ENCODE measurements around the gene ACOT6. TPM values are rescaled to one million over a fixed set of nuclear protein-coding genes. Genes with fewer than 3 reads are reported as not detected.

ACOT6 gene
- total RNA-seq, 1 experiment from 2014 or later: not detected

DNA sequence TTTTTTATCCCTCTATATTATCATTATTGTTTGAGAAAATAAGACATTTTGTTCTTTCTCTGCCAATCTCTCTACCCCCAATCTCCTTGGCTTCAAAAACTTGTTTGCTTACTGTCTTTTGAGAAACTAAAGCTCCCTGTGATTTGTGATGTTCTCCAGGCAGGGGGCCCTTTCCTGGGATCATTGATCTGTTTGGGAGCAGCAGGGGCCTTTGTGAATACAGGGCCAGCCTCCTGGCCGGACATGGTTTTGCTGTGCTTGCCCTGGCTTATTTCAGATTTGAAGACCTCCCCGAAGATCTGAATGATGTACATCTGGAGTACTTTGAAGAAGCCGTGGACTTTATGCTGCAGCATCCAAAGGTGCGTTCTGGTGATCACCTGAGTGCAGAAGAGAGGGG is 4.5 kb downstream of the ACOT6 start:
- CTCF ChIA-PET: no interaction called here
- POLR2A ChIA-PET (ENCODE audit: low non-redundant PET): no interaction called here
- Histone ChIP-seq H3K36me3 (ENCODE audit: insufficient read depth, low read length, poor library complexity, severe bottlenecking) (no peaks in the 10 kb centered on the region), H3K9me3 (ENCODE audit: low read depth, low read length, poor library complexity, severe bottlenecking) (no peaks in the 10 kb centered on the region), H3K27me3 (replicated peaks; ENCODE audit: insufficient read depth, low read depth, low read length, poor library complexity) (no peaks in the 10 kb centered on the region), H3K27ac (ENCODE audit: low read depth, low read length, poor library complexity, severe bottlenecking) (no peak overlapping the region), H3K4me3 (ENCODE audit: low read depth, low read length, poor library complexity, severe bottlenecking) (no peak overlapping the region), H3K4me1 (ENCODE audit: insufficient read depth, low read length, poor library complexity, severe bottlenecking) (no peaks in the 10 kb centered on the region)
- TF ChIP-seq EZH2 (IDR thresholded peaks at IDR 0.05; ENCODE audit: borderline replicate concordance, low read depth, low read length, poor library complexity, severe bottlenecking): no peak
- TF ChIP-seq, protein P1, sequence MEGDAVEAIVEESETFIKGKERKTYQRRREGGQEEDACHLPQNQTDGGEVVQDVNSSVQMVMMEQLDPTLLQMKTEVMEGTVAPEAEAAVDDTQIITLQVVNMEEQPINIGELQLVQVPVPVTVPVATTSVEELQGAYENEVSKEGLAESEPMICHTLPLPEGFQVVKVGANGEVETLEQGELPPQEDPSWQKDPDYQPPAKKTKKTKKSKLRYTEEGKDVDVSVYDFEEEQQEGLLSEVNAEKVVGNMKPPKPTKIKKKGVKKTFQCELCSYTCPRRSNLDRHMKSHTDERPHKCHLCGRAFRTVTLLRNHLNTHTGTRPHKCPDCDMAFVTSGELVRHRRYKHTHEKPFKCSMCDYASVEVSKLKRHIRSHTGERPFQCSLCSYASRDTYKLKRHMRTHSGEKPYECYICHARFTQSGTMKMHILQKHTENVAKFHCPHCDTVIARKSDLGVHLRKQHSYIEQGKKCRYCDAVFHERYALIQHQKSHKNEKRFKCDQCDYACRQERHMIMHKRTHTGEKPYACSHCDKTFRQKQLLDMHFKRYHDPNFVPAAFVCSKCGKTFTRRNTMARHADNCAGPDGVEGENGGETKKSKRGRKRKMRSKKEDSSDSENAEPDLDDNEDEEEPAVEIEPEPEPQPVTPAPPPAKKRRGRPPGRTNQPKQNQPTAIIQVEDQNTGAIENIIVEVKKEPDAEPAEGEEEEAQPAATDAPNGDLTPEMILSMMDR (conservative IDR thresholded peaks at IDR 0.05; ENCODE audit: low read depth, low read length): no peak
- DNase-seq (ENCODE audit: low spot score): no peak
- no TSS peak for BruUV-seq (replicated peaks)
- intact Hi-C loops (cut with micrococcal nuclease; ENCODE audit: unreplicated experiment): no loop called here

DNA sequence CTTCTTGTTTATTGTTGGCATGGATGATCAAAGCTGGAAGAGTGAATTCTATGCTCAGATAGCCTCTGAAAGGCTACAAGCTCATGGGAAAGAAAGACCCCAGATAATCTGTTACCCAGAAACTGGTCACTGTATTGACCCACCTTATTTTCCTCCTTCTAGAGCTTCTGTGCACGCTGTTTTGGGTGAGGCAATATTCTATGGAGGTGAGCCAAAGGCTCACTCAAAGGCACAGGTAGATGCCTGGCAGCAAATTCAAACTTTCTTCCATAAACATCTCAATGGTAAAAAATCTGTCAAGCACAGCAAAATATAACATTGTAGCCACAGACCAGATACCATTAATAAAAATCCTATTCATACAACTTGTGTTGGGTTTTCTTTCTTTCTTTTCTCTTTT is 7.2 kb downstream of the ACOT6 start:
- CTCF ChIA-PET: no interaction called here
- Histone ChIP-seq H3K9me3 (ENCODE audit: low read depth, low read length, poor library complexity, severe bottlenecking) (no peaks in the 10 kb centered on the region), H3K27me3 (replicated peaks; ENCODE audit: insufficient read depth, low read depth, low read length, poor library complexity) (no peaks in the 10 kb centered on the region), H3K4me1 (ENCODE audit: insufficient read depth, low read length, poor library complexity, severe bottlenecking) (no peaks in the 10 kb centered on the region), H3K27ac (ENCODE audit: low read depth, low read length, poor library complexity, severe bottlenecking) (no peak overlapping the region), H3K36me3 (ENCODE audit: insufficient read depth, low read length, poor library complexity, severe bottlenecking) (no peaks in the 10 kb centered on the region), H3K4me3 (ENCODE audit: low read depth, low read length, poor library complexity, severe bottlenecking) (no peak overlapping the region)
- no peak for DNase-seq (ENCODE audit: low spot score)
- TF ChIP-seq, protein P1 (conservative IDR thresholded peaks at IDR 0.05; ENCODE audit: low read depth, low read length): no peak
- TF ChIP-seq EZH2 (IDR thresholded peaks at IDR 0.05; ENCODE audit: borderline replicate concordance, low read depth, low read length, poor library complexity, severe bottlenecking): no peak
- intact Hi-C loops (cut with micrococcal nuclease; ENCODE audit: unreplicated experiment): no loop called here
- POLR2A ChIA-PET (ENCODE audit: low non-redundant PET): no interaction called here
- no TSS peak for BruUV-seq (replicated peaks)

DNA sequence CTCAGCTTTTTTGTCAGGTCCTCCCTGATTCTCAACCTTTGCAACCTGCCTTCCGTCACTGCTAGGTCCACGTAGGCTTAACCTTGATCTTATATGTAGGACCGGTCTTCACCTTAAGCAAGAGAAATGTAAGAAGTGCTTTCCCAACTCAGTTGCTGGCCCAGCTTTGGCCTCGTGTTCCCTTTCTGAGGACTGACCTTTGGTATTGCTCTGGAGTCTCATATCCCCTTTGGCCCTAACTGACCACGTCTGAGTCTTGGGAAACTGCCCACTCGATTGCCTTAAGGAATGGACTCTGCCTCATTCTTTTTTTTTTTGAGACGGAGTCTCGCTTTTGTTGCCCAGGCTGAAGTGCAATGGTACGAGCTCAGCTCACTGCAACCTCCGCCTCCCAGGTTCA is 8.0 kb downstream of the ACOT6 start:
- ChIA-PET CTCF (no interaction called here), POLR2A (ENCODE audit: low non-redundant PET) (no interaction called here)
- TF ChIP-seq, protein P1 (conservative IDR thresholded peaks at IDR 0.05; ENCODE audit: low read depth, low read length): no peak
- TF ChIP-seq EZH2 (IDR thresholded peaks at IDR 0.05; ENCODE audit: borderline replicate concordance, low read depth, low read length, poor library complexity, severe bottlenecking): no peak
- no peak overlapping the region for H3K4me3 ChIP-seq (ENCODE audit: low read depth, low read length, poor library complexity, severe bottlenecking)
- H3K36me3 ChIP-seq (ENCODE audit: insufficient read depth, low read length, poor library complexity, severe bottlenecking): no peaks in the 10 kb centered on the region
- intact Hi-C loops (cut with micrococcal nuclease; ENCODE audit: unreplicated experiment): no loop called here
- H3K27me3 ChIP-seq (replicated peaks; ENCODE audit: insufficient read depth, low read depth, low read length, poor library complexity): no peaks in the 10 kb centered on the region
- no peak for DNase-seq (ENCODE audit: low spot score)
- no peaks in the 10 kb centered on the region for H3K9me3 ChIP-seq (ENCODE audit: low read depth, low read length, poor library complexity, severe bottlenecking)
- no peak overlapping the region for H3K27ac ChIP-seq (ENCODE audit: low read depth, low read length, poor library complexity, severe bottlenecking)
- BruUV-seq (replicated peaks): no TSS peak
- H3K4me1 ChIP-seq (ENCODE audit: insufficient read depth, low read length, poor library complexity, severe bottlenecking): no peaks in the 10 kb centered on the region
